DOHH2 (cell line): ENCODE results near the gene CDKL4.

Experiments
- EZH2phosphoT487 ChIP-seq: fragments of 200-600 bp; sonication (generic); IDR thresholded peaks from 2 replicates; pipeline ENCODE4 v1.6.1; 2017; ENCODE audit warnings: borderline replicate concordance, mild to moderate bottlenecking, antibody characterized with exemption, low read length, moderate library complexity, mixed read lengths
- TF ChIP-seq, protein P1 (sequence below): fragments of 200-600 bp; sonication (generic); IDR thresholded peaks from one replicate; pipeline ENCODE4 v1.5.1; 2014; ENCODE audit warnings: antibody characterized with exemption, mild to moderate bottlenecking, low read depth, low read length; ENCODE audit not compliant: poor library complexity, severe bottlenecking

DNA sequence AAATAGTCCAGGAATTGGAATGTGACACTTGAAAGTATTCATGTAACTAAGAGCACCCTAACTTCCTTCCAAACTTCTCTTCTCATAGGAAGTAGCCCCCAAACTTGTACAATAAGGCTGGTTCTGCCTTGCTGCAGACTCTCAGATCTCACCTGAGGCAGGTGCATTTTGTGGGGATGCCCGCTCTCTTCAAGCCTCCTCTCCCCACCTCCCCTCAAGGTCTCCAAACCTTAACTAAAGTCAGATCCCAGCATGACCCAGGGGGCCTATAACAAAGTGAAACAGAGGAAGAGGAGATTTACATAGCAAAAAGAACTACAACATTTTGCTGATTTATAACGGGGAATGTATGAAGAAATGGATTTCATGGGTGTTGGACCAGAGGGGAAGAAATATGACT, 23.6 kb downstream of the CDKL4 start:
- TF ChIP-seq, protein P1, sequence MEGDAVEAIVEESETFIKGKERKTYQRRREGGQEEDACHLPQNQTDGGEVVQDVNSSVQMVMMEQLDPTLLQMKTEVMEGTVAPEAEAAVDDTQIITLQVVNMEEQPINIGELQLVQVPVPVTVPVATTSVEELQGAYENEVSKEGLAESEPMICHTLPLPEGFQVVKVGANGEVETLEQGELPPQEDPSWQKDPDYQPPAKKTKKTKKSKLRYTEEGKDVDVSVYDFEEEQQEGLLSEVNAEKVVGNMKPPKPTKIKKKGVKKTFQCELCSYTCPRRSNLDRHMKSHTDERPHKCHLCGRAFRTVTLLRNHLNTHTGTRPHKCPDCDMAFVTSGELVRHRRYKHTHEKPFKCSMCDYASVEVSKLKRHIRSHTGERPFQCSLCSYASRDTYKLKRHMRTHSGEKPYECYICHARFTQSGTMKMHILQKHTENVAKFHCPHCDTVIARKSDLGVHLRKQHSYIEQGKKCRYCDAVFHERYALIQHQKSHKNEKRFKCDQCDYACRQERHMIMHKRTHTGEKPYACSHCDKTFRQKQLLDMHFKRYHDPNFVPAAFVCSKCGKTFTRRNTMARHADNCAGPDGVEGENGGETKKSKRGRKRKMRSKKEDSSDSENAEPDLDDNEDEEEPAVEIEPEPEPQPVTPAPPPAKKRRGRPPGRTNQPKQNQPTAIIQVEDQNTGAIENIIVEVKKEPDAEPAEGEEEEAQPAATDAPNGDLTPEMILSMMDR, result no peak
- TF ChIP-seq EZH2phosphoT487, result no peak
